Large intestine (tissue), 3 donors: ENCODE data around the gene BIRC6. TPM values are rescaled to one million over a fixed set of nuclear protein-coding genes. Genes with fewer than 3 reads are reported as not detected.
"Not testable (repeated sequence)": the region's sequence is repeated elsewhere in the genome, so short reads cannot be mapped to it uniquely, and the experiment has no call there.

Experiments used
- DNase-seq, 2 donors: peaks; one replicate each; pipeline versions ENCODE4 v3.0.0 to v3.0.0-alpha.2; 2013
- H3K27ac ChIP-seq: one replicate; pipeline ENCODE4 v1.5.1; 2013; ENCODE audit warnings: low read length
- H3K27me3 ChIP-seq: 2 replicates; pipeline ENCODE4 v1.6.1; 2013; ENCODE audit warnings: low read length; ENCODE audit not compliant: control insufficient read depth, insufficient read depth
- H3K36me3 ChIP-seq: 2 replicates; pipeline ENCODE4 v1.6.1; 2013; ENCODE audit warnings: low read length; ENCODE audit not compliant: control insufficient read depth, insufficient read depth
- H3K4me1 ChIP-seq: one replicate; pipeline ENCODE4 v1.6.1; 2013; ENCODE audit warnings: low read length; ENCODE audit not compliant: control insufficient read depth, insufficient read depth
- H3K4me3 ChIP-seq: one replicate; pipeline ENCODE4 v1.5.1; 2013; ENCODE audit warnings: low read length
- H3K9me3 ChIP-seq: one replicate; pipeline ENCODE4 v1.6.1; 2013; ENCODE audit warnings: mild to moderate bottlenecking, low read depth, low read length, moderate library complexity; ENCODE audit not compliant: control insufficient read depth
- WGBS: methylation state at CpG from one replicate; pipeline ENCODE4 v1.1.5; 2013; ENCODE audit warnings: low lambda C conversion rate; ENCODE audit not compliant: insufficient coverage; 5-methylcytosine and 5-hydroxymethylcytosine counted together
- polyA plus RNA-seq: library from polyadenylated mRNA; unstranded; fragments of 120-200 nt; gene quantifications from one replicate; pipeline ENCODE4 v1.2.1, GENCODE V29; 2013

BIRC6 gene
- polyA plus RNA-seq, 1 donor: 50.7 TPM

DNA sequence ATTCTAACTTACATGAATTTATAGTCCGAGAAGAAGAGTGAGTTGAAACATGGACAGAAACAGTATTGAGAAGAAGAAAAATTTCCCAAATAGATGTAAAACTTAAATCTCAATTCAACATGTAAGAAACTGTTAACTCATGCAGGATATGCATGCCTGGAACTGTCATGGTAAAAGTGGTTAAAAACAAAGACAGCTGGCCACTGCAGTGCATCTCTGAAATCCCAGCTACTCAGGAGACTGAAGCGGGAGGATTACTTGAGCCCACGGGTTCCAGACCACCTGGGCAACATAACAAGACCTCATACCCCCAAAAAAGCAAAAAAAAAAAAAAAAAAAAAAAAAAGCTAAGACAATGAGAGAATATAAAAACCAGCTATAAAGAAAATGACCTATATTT lies 178.0 kb downstream of the BIRC6 start:
- H3K9me3 ChIP-seq: no peaks in the 10 kb centered on the region
- H3K4me1 ChIP-seq: no peaks in the 10 kb centered on the region
- H3K4me3 ChIP-seq: no peak overlapping the region
- no peaks in the 10 kb centered on the region for H3K27me3 ChIP-seq
- DNase-seq: no peak
- H3K27ac ChIP-seq: no peak overlapping the region
- 100% methylated on average over 3 of the region's 3 CpGs for WGBS
- H3K36me3 ChIP-seq: peaks cover 29% of the 10 kb centered on the region

GRCh38 chr2:32538735-32539134 lies 181.9 kb downstream of the BIRC6 start:
- Histone ChIP-seq H3K36me3 (peaks cover 13% of the 10 kb centered on the region), H3K27me3 (no peaks in the 10 kb centered on the region), H3K27ac (no peak overlapping the region), H3K4me1 (no peaks in the 10 kb centered on the region), H3K4me3 (no peak overlapping the region), H3K9me3 (no peaks in the 10 kb centered on the region)
- no CpG with 5 or more reads among the region's 2 CpGs for WGBS
- no peak for DNase-seq

DNA sequence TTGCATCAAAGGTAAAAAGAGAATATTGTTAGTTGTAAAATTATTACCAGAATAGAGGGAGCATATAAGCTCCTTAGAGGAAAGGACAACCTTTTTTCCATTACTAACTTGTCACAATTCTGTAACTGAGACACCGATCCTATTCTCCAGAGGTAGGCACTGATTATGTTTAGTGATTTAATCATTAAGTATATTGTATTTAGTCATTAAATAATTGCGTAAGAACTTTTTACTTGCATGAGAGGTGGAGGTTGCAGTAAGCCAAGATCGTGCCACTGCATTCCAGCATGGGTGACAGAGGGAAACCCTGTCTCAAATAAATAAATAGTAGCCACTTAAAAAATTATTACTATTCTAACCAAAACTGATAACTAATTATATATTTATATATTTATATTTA lies 195.7 kb downstream of the BIRC6 start:
- not testable (repeated sequence) for H3K27ac ChIP-seq, H3K4me3 ChIP-seq, H3K9me3 ChIP-seq, DNase-seq, H3K4me1 ChIP-seq, H3K27me3 ChIP-seq
- 100% methylated on average over 1 of the region's 3 CpGs for WGBS
- peaks cover 19% of the 10 kb centered on the region for H3K36me3 ChIP-seq

- Histone ChIP-seq H3K36me3 (peaks cover 7% of the 10 kb centered on the region), H3K27me3 (no peaks in the 10 kb centered on the region), H3K9me3 (no peaks in the 10 kb centered on the region), H3K27ac (no peak overlapping the region), H3K4me3 (no peak overlapping the region), H3K4me1 (no peaks in the 10 kb centered on the region)
- 85% methylated on average over 2 of the region's 2 CpGs for WGBS
- peak in 1 of 2 donors; percentile 14 for DNase-seq
Observed at GRCh38 chr2:32553829-32554432, 197.1 kb downstream of the BIRC6 start.

DNA sequence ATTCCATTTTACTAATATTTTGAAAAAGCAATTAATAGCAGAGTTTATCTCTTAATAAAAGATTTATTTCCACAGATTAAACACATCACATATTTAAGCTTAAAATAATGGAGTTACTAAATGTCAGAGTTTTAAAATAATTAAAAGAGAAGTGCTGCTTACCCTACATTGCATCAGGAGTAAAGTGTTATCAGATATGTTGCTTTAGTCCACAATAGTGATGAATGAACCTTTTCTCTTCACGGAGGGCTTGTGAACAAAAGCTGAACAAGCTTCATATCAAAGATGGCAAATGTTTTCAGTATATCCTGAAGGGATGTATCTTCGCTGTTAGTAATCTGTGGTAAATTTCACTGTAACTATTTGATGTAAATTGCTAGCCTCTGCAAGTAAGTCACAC lies 201.7 kb downstream of the BIRC6 start:
- Histone ChIP-seq H3K9me3 (no peaks in the 10 kb centered on the region), H3K27me3 (no peaks in the 10 kb centered on the region), H3K4me1 (no peaks in the 10 kb centered on the region), H3K36me3 (peaks cover 8% of the 10 kb centered on the region), H3K4me3 (no peak overlapping the region), H3K27ac (no peak overlapping the region)
- DNase-seq: no peak
- 80% methylated on average over 1 of the region's 2 CpGs for WGBS

DNA sequence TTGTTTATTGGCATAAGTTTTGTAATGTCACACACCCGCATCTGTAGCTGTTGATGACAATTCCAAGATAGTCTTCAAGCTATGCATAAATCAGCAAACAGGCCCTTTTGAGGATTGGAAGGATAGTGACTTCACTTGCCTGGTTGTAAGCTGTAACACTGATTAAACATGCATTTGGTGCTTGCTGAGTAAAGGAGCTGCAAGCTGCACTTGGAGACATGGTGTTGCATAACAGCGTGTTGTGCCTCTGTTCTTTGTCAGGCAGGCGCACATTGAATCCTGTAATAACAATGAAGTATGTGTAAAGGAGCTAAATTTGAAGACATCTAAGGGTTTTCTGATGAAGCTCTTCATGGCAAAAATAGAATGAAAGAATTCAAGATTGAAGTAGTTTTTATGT lies 202.3 kb downstream of the BIRC6 start:
- Histone ChIP-seq H3K4me3 (no peak overlapping the region), H3K27me3 (no peaks in the 10 kb centered on the region), H3K9me3 (no peaks in the 10 kb centered on the region), H3K36me3 (peaks cover 8% of the 10 kb centered on the region), H3K4me1 (no peaks in the 10 kb centered on the region), H3K27ac (no peak overlapping the region)
- no peak for DNase-seq
- no CpG with 5 or more reads among the region's 3 CpGs for WGBS

DNA sequence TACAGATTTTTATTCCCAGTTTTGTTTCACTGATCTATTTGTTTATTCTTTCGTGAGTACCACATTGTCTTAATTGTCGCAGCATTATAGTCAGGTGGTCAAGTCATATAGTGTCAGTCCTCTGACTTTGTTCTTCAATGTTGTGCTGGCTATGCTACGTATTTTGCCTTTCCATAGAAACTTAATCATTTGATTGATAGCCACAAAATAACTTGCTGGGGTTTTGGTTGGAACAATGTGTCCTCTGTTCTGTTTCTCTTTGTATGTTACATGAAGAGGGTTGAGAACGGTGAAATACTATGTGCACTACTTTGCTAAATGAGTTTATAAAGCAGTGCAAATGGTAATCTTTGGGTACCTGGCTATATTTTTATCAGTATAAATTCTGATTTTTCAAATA lies 206.1 kb downstream of the BIRC6 start:
- no CpG with 5 or more reads among the region's 4 CpGs for WGBS
- Histone ChIP-seq H3K27ac (no peak overlapping the region), H3K4me1 (no peaks in the 10 kb centered on the region), H3K9me3 (peaks cover 3% of the 10 kb centered on the region), H3K36me3 (peaks cover 23% of the 10 kb centered on the region), H3K27me3 (no peaks in the 10 kb centered on the region), H3K4me3 (no peak overlapping the region)
- DNase-seq: no peak

GRCh38 chr2:32564417-32565035 lies 207.7 kb downstream of the BIRC6 start:
- Histone ChIP-seq H3K4me1 (no peaks in the 10 kb centered on the region), H3K27me3 (no peaks in the 10 kb centered on the region), H3K27ac (no peak overlapping the region), H3K36me3 (peaks cover 35% of the 10 kb centered on the region), H3K9me3 (peaks cover 3% of the 10 kb centered on the region), H3K4me3 (no peak overlapping the region)
- no peak for DNase-seq
- 89% methylated on average over 1 of the region's 2 CpGs for WGBS

- no peaks in the 10 kb centered on the region for H3K4me1 ChIP-seq
- H3K4me3 ChIP-seq: no peak overlapping the region
- H3K36me3 ChIP-seq: peaks cover 30% of the 10 kb centered on the region
- DNase-seq: no peak
- no peak overlapping the region for H3K27ac ChIP-seq
- peaks cover 3% of the 10 kb centered on the region for H3K9me3 ChIP-seq
- 100% methylated on average over 1 of the region's 1 CpG for WGBS
- no peaks in the 10 kb centered on the region for H3K27me3 ChIP-seq
Observed at GRCh38 chr2:32565902-32566301, 209.1 kb downstream of the BIRC6 start.

- peaks cover 32% of the 10 kb centered on the region for H3K36me3 ChIP-seq
- H3K9me3 ChIP-seq: no peaks in the 10 kb centered on the region
- H3K4me3 ChIP-seq: no peak overlapping the region
- DNase-seq: no peak
- H3K4me1 ChIP-seq: no peaks in the 10 kb centered on the region
- no peak overlapping the region for H3K27ac ChIP-seq
- H3K27me3 ChIP-seq: no peaks in the 10 kb centered on the region
- no CpG with 5 or more reads among the region's 3 CpGs for WGBS
Observed at GRCh38 chr2:32572030-32572429, 215.2 kb downstream of the BIRC6 start.

DNA sequence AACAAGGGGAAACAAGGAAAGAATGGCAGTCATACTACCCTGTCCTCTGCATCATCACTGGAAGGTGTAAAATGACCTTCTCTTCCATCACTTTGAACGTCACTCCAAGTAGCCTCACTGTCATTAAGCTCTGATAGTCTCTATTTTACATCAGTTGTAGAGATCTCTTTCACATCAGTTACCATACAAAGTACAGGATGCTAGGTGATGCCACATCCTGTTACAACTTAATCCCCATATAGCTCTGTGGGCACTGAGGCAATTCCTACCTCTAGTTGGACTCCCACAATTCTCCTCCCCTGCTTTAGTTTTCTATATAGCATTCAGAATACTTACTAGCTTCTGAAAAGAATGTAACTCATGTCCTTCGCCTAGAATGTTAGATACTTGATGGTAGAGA lies 215.9 kb downstream of the BIRC6 start:
- no peak for DNase-seq
- no peak overlapping the region for H3K27ac ChIP-seq
- WGBS: 78% methylated on average over 1 of the region's 2 CpGs

More for the DNA sequence above, 215.9 kb downstream of the BIRC6 start:
- Histone ChIP-seq H3K4me1 (no peaks in the 10 kb centered on the region), H3K27me3 (no peaks in the 10 kb centered on the region), H3K9me3 (no peaks in the 10 kb centered on the region), H3K36me3 (peaks cover 29% of the 10 kb centered on the region), H3K4me3 (no peak overlapping the region)
